ENCODE results near the gene RFTN1.

RFTN1 gene

GRCh38 chr3:16406166-16406565 lies 107.3 kb downstream of the RFTN1 start:
- DNase-seq (ENCODE audit: low spot score): no peak

GRCh38 chr3:16404349-16404895 lies 109.1 kb downstream of the RFTN1 start:
- DNase-seq (ENCODE audit: low spot score): no peak

GRCh38 chr3:16402451-16402850 lies 111.0 kb downstream of the RFTN1 start:
- no peak for DNase-seq (ENCODE audit: low spot score)

GRCh38 chr3:16401273-16401672 lies 112.2 kb downstream of the RFTN1 start:
- DNase-seq (ENCODE audit: low spot score): no peak

- no peak for DNase-seq (ENCODE audit: low spot score)
Observed at GRCh38 chr3:16400106-16400931, 113.2 kb downstream of the RFTN1 start.

- DNase-seq (ENCODE audit: low spot score): no peak
Observed at GRCh38 chr3:16399473-16399872, 114.0 kb downstream of the RFTN1 start.

- DNase-seq (ENCODE audit: low spot score): no peak
Observed at GRCh38 chr3:16398648-16399047, 114.9 kb downstream of the RFTN1 start.

GRCh38 chr3:16396202-16396601 lies 117.3 kb downstream of the RFTN1 start:
- no peak for DNase-seq (ENCODE audit: low spot score)

- no peak for DNase-seq (ENCODE audit: low spot score)
Observed at GRCh38 chr3:16395212-16395611, 118.3 kb downstream of the RFTN1 start.

- no peak for DNase-seq (ENCODE audit: low spot score)
Observed at GRCh38 chr3:16394639-16395038, 118.9 kb downstream of the RFTN1 start.

- DNase-seq (ENCODE audit: low spot score): no peak
Observed at GRCh38 chr3:16392717-16393116, 120.8 kb downstream of the RFTN1 start.

GRCh38 chr3:16392065-16392464 lies 121.4 kb downstream of the RFTN1 start:
- no peak for DNase-seq (ENCODE audit: low spot score)

- DNase-seq (ENCODE audit: low spot score): no peak
Observed at GRCh38 chr3:16390581-16390980, 122.9 kb downstream of the RFTN1 start.

- no peak for DNase-seq (ENCODE audit: low spot score)
Observed at GRCh38 chr3:16388850-16389441, 124.6 kb downstream of the RFTN1 start.

GRCh38 chr3:16386561-16386960 lies 126.9 kb downstream of the RFTN1 start:
- DNase-seq (ENCODE audit: low spot score): no peak

GRCh38 chr3:16385151-16385550 lies 128.3 kb downstream of the RFTN1 start:
- no peak for DNase-seq (ENCODE audit: low spot score)

- no peak for DNase-seq (ENCODE audit: low spot score)
Observed at GRCh38 chr3:16383864-16384263, 129.6 kb downstream of the RFTN1 start.

- DNase-seq (ENCODE audit: low spot score): no peak
Observed at GRCh38 chr3:16382845-16383244, 130.7 kb downstream of the RFTN1 start.

GRCh38 chr3:16381426-16381825 lies 132.1 kb downstream of the RFTN1 start:
- no peak for DNase-seq (ENCODE audit: low spot score)

GRCh38 chr3:16380421-16380820 lies 133.1 kb downstream of the RFTN1 start:
- no peak for DNase-seq (ENCODE audit: low spot score)

- DNase-seq (ENCODE audit: low spot score): no peak
Observed at GRCh38 chr3:16379838-16380237, 133.7 kb downstream of the RFTN1 start.

- DNase-seq (ENCODE audit: low spot score): no peak
Observed at GRCh38 chr3:16378920-16379319, 134.6 kb downstream of the RFTN1 start.

GRCh38 chr3:16378415-16378814 lies 135.1 kb downstream of the RFTN1 start:
- no peak for DNase-seq (ENCODE audit: low spot score)
